Naive thymus-derived CD4-positive, alpha-beta T cell (primary cell): ENCODE data around the gene FTCD. TPM values are rescaled to one million over a fixed set of nuclear protein-coding genes. Genes with fewer than 3 reads are reported as not detected.

Source experiments
- ATAC-seq: fragments of 150-1000 bp; cut with Tn5 transposase; 2 replicates; pipeline ENCODE4 v1.10.0; 2021; ENCODE audit warnings: mild to moderate bottlenecking, moderate library complexity
- CTCF ChIA-PET: fragments of 350-600 bp; sonication (Branson Sonifier 250); formaldehyde crosslinking; loops from one replicate; lab custom pipeline; 2021; ENCODE audit warnings: antibody characterized with exemption; lab: Charles Lee
- POLR2A ChIA-PET: fragments of 350-600 bp; sonication (Branson Sonifier 250); formaldehyde crosslinking; loops from one replicate; lab custom pipeline; 2021; ENCODE audit warnings: antibody characterized with exemption, inconsistent platforms; lab: Charles Lee
- DNase-seq, 9 donors: peaks; one replicate each; pipeline versions ENCODE4 v3.0.0 to v3.0.0-alpha.2; 2020 to 2022; ENCODE audit warnings: mixed read lengths in 1 of 9
- H3K27ac ChIP-seq: one replicate; pipeline ENCODE4 v1.7.0; 2013; ENCODE audit warnings: mild to moderate bottlenecking, low read depth, low read length, moderate library complexity
- H3K27me3 ChIP-seq, 2 donors: one replicate each; pipeline ENCODE4 v1.7.0; 2013; ENCODE audit warnings: low read length in 2 of 2, mild to moderate bottlenecking in 2 of 2, moderate library complexity in 2 of 2; ENCODE audit not compliant: control insufficient read depth in 2 of 2, insufficient read depth in 2 of 2
- H3K36me3 ChIP-seq, 3 experiments: 1 replicate in 2 of 3; 2 replicates in 1 of 3; pipeline ENCODE4 v1.7.0; 2013; ENCODE audit warnings: low read length in 3 of 3, mild to moderate bottlenecking in 3 of 3, moderate library complexity in 1 of 3; ENCODE audit not compliant: insufficient read depth in 3 of 3, control insufficient read depth in 2 of 3
- H3K4me1 ChIP-seq, 2 donors: one replicate each; pipeline ENCODE4 v1.7.0; 2013; ENCODE audit warnings: low read length in 2 of 2, mild to moderate bottlenecking in 2 of 2, moderate library complexity in 1 of 2; ENCODE audit not compliant: control insufficient read depth in 2 of 2, insufficient read depth in 2 of 2
- H3K4me3 ChIP-seq: 2 replicates; pipeline ENCODE4 v1.7.0; 2013; ENCODE audit warnings: mild to moderate bottlenecking, low read length
- H3K9me3 ChIP-seq, 3 experiments: 1 replicate in 2 of 3; 2 replicates in 1 of 3; pipeline ENCODE4 v1.7.0; 2013; ENCODE audit warnings: low read length in 3 of 3; ENCODE audit not compliant: control insufficient read depth in 2 of 3
- H3K27ac Mint-ChIP-seq, 9 donors: one replicate each; pipeline ENCODE4 v1.8.0; 2020 to 2022; ENCODE audit warnings: mixed read lengths in 9 of 9, mild to moderate bottlenecking in 8 of 9, moderate library complexity in 5 of 9, inconsistent platforms in 2 of 9
- H3K27me3 Mint-ChIP-seq, 5 donors: one replicate each; pipeline ENCODE4 v1.8.0; 2021 to 2022; ENCODE audit warnings: mixed read lengths in 5 of 5, mild to moderate bottlenecking in 1 of 5
- H3K36me3 Mint-ChIP-seq, 5 donors: one replicate each; pipeline ENCODE4 v1.8.0; 2020 to 2022; ENCODE audit warnings: mixed read lengths in 5 of 5, mild to moderate bottlenecking in 3 of 5, inconsistent platforms in 1 of 5
- H3K4me1 Mint-ChIP-seq, 7 donors: one replicate each; pipeline ENCODE4 v1.8.0; 2020 to 2022; ENCODE audit warnings: mixed read lengths in 7 of 7, mild to moderate bottlenecking in 3 of 7, inconsistent platforms in 1 of 7
- H3K4me3 Mint-ChIP-seq, 10 donors: one replicate each; pipeline ENCODE4 v1.8.0; 2020 to 2022; ENCODE audit warnings: mild to moderate bottlenecking in 10 of 10, mixed read lengths in 10 of 10, moderate library complexity in 6 of 10, inconsistent platforms in 2 of 10
- H3K9me3 Mint-ChIP-seq, 11 donors: one replicate each; pipeline ENCODE4 v1.8.0; 2020 to 2022; ENCODE audit warnings: mixed read lengths in 11 of 11, mild to moderate bottlenecking in 4 of 11, inconsistent platforms in 1 of 11, moderate library complexity in 1 of 11
- intact Hi-C, 2 donors: fragments of 100-400 bp; cut with micrococcal nuclease; formaldehyde crosslinking; loops; one replicate each; pipeline ENCODE4 v1.15.1; 2023
- polyA plus RNA-seq, 2 donors: library from polyadenylated mRNA; unstranded; fragments of 300-500 nt; fragmentation: Illumina TruSeq; gene quantifications; one replicate each; pipeline ENCODE4 v1.2.3, GENCODE V29; 2021
- total RNA-seq, 6 experiments: library from RNA in 5 of 6; stranded (reverse) in 5 of 6; gene quantifications; 1 replicate in 5 of 6; 2 replicates in 1 of 6; pipeline ENCODE4 v1.2.3 and lab custom pipeline; 2021 to 2026

FTCD gene
- total and polyA plus RNA-seq, 7 experiments from 2014 or later: 0.29 to 5.7 (median 2.0) TPM; not detected in 2

DNA sequence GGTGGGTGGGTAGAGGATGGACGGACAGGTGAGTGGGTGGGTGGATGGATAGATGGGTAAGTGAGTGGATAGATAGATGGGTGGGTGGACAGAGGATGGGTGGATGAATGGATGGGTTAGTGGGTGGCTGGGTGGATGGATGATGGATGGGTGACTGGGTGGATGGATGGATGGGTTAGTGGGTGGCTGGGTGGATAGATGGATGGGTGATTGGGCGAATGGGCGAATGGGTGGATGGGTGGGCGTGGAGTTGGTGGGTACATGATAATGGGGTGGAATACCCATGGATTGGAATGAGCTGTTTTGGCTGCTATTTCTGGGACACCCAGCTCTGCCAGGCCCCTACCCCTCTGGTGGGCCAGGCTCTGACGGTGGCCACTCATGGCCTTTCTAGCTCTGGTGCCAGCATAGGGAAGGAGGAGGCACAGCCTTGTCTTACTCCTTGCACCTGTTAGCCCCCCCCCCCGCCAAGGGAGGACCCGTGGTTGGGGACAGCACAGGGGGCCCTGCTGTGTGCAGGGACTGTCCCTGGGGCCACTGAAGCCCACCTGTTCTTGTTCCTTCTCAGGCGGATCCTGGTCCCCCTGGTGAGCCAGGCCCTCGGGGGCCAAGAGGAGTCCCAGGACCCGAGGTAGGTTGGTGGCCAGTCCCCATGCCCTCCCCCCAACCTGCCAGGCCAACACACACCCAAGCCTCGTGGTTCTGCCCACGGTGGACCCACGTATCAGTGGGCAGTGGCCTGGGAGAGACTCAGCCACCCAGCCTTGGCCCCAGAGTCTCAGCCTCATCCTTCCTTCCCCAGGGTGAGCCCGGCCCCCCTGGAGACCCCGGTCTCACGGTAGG, 31.1 kb downstream of the FTCD start:
- Mint-ChIP-seq H3K4me1 (peaks cover 0 to 4% (median 0%) of the 10 kb centered on the region in 7 donors), H3K4me3 (no peak overlapping the region), H3K9me3 (peaks cover 0 to 2% (median 0%) of the 10 kb centered on the region in 11 donors), H3K36me3 (peaks cover 0 to 4% (median 0%) of the 10 kb centered on the region in 5 donors), H3K27ac (no peak overlapping the region), H3K27me3 (no peaks in the 10 kb centered on the region)
- no peaks in the 10 kb centered on the region for H3K4me1 ChIP-seq
- CTCF ChIA-PET: no interaction called here
- H3K4me3 ChIP-seq: no peak overlapping the region
- no peaks in the 10 kb centered on the region for H3K27me3 ChIP-seq
- DNase-seq: peak in 3 of 9 donors; percentile 3 to 7 (median 4)
- intact Hi-C loops: no loop called here
- POLR2A ChIA-PET: interaction anchor here (0.5 kb wide), 1 partner anchor 872 kb away, joined by 3 read pairs; no protein-coding TSS in a partner anchor
- no peaks in the 10 kb centered on the region for H3K36me3 ChIP-seq
- ATAC-seq: no peak
- H3K27ac ChIP-seq: no peak overlapping the region
- no peaks in the 10 kb centered on the region for H3K9me3 ChIP-seq

DNA sequence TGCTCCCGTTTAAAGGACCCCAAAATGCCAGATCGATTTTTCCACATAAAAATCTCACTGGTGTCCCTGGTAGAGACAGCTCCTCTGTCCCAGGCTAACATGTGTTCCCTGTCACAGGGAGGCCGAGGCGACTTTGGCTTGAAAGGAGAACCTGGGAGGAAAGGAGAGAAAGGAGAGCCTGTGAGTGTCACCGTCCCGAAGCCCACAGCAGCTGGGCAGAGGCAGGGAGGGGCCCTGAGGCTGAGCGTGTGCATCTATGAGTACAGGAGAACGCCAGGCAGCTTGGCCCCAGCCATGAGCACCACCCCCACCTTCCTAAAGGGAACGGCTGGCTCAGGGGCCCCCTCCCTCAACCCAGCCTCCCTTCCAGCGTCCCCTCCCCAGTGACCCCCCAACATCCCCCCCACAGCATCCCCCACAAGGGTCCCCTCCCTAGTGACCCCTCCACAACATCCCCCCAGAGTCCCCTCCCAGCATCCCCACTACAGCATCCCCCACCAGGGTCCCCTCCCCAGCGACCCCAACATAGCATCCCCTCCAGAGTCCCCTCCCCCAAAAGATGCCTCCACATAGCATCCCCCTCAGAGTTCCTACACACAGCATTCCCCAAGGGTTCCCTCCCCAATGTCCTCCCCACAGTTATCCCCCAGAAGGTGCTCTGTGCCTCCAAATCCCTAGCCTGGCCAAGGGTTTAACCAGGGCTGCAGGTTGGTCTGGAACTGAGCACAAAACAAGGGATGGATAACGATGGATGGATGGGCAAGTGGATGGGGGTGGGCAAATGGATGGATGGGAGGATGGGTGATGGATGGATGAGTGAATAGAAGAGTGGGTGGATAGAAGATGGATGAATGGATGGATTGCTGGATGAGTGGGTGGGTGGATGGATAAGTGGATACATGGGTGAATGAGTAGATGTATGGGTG, 32.4 kb downstream of the FTCD start:
- intact Hi-C loops: no loop called here
- Mint-ChIP-seq H3K4me3 (no peak overlapping the region), H3K27ac (peak overlapping the region in 1 of 9 donors; percentile 8), H3K36me3 (peaks cover 0 to 4% (median 0%) of the 10 kb centered on the region in 5 donors), H3K9me3 (peaks cover 0 to 2% (median 0%) of the 10 kb centered on the region in 11 donors), H3K27me3 (no peaks in the 10 kb centered on the region), H3K4me1 (peaks cover 0 to 2% (median 0%) of the 10 kb centered on the region in 7 donors)
- Histone ChIP-seq H3K4me3 (no peak overlapping the region), H3K36me3 (no peaks in the 10 kb centered on the region), H3K4me1 (no peaks in the 10 kb centered on the region), H3K27ac (no peak overlapping the region), H3K27me3 (no peaks in the 10 kb centered on the region), H3K9me3 (no peaks in the 10 kb centered on the region)
- CTCF ChIA-PET: no interaction called here
- POLR2A ChIA-PET: no interaction called here
- no peak for ATAC-seq
- peak in 3 of 9 donors; percentile 1 to 18 (median 3) for DNase-seq

DNA sequence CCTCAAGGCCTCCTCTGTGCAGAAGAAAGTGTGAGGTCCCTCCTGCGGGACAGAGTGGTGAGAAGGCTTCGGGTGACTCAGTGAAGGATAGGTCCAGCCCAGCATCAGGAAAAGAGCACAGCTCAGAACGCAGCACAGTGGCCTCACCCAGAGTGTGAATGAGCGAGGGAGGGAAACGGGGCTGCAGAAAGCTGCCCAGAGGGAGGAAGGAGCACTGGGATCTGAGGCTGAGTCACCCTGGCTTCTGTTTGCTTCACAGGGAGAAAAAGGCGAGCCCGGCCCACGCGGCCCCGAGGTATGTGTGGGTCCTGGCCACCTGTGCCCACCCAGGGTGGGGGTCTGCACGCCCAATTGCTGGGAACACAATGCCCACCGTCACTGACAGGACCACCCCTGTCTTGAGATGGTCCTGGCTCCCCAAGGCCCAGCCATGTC, 33.1 kb downstream of the FTCD start:
- Mint-ChIP-seq H3K27me3 (no peaks in the 10 kb centered on the region), H3K4me3 (no peak overlapping the region), H3K9me3 (peaks cover 0 to 2% (median 0%) of the 10 kb centered on the region in 11 donors), H3K27ac (no peak overlapping the region), H3K4me1 (peaks cover 0 to 2% (median 0%) of the 10 kb centered on the region in 7 donors), H3K36me3 (peaks cover 0 to 4% (median 0%) of the 10 kb centered on the region in 5 donors)
- Histone ChIP-seq H3K4me3 (no peak overlapping the region), H3K4me1 (no peaks in the 10 kb centered on the region), H3K27me3 (no peaks in the 10 kb centered on the region), H3K9me3 (no peaks in the 10 kb centered on the region), H3K27ac (no peak overlapping the region), H3K36me3 (no peaks in the 10 kb centered on the region)
- ChIA-PET CTCF (no interaction called here), POLR2A (no interaction called here)
- intact Hi-C loops: no loop called here
- ATAC-seq (no peak), DNase-seq (peak in 2 of 9 donors; percentile 1 to 9)

DNA sequence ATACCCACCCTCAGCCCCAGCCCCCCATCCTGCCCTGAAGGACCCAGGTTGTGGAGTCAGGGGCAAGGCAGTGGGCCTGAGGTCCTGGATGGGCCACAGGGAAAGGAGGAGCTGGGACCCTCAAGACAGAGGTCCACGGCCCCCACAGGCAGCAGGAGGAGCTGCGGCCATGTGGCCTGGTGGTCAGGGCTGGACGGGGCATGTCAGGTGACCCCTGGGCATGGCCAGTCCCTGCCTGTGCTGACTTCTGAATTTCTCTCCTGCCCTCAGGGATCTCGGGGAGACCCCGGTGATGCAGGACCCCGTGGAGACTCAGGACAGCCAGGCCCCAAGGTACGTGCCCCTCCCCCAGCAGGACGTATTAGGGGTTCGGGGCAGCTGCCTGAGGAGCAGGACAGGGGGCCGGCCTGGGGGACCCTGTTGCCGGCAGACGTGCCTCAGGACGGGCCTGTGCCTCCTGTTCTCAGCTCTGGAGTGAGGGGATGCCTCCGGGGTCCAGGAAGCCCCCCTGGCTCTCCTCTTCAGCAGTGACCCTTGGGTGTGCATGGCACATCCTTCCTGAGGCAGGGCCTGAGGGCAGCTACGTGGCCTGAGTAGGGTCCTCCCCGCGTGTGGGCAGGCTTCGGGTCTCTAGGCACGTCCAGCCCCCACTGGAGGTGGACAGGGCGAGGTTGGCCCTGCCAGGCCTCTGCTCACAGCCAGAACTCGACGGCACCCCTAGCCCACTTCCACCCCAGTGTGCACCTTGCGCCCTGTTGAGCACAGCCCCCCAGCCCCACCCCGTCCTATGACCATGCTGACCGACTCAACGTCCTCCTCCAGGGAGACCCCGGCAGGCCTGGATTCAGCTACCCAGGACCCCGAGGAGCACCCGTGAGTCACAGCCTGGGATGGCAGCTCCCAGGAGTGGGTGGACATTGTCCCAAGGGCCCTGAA, 33.8 kb downstream of the FTCD start:
- DNase-seq: peak in 3 of 9 donors; percentile 4 to 17 (median 8)
- H3K9me3 ChIP-seq: no peaks in the 10 kb centered on the region
- intact Hi-C loops: no loop called here
- H3K4me3 ChIP-seq: no peak overlapping the region
- peaks cover 0 to 2% (median 0%) of the 10 kb centered on the region in 7 donors for H3K4me1 Mint-ChIP-seq
- H3K27me3 Mint-ChIP-seq: no peaks in the 10 kb centered on the region
- no peak overlapping the region for H3K27ac Mint-ChIP-seq
- ChIA-PET CTCF (no interaction called here), POLR2A (no interaction called here)
- ATAC-seq: no peak
- H3K9me3 Mint-ChIP-seq: peaks cover 0 to 4% (median 0%) of the 10 kb centered on the region in 11 donors
- H3K4me3 Mint-ChIP-seq: no peak overlapping the region
- peaks cover 0 to 8% (median 0%) of the 10 kb centered on the region in 5 donors for H3K36me3 Mint-ChIP-seq
- H3K27me3 ChIP-seq: no peaks in the 10 kb centered on the region
- no peak overlapping the region for H3K27ac ChIP-seq
- H3K4me1 ChIP-seq: no peaks in the 10 kb centered on the region
- peaks cover 0 to 5% (median 0%) of the 10 kb centered on the region in 3 experiments for H3K36me3 ChIP-seq

DNA sequence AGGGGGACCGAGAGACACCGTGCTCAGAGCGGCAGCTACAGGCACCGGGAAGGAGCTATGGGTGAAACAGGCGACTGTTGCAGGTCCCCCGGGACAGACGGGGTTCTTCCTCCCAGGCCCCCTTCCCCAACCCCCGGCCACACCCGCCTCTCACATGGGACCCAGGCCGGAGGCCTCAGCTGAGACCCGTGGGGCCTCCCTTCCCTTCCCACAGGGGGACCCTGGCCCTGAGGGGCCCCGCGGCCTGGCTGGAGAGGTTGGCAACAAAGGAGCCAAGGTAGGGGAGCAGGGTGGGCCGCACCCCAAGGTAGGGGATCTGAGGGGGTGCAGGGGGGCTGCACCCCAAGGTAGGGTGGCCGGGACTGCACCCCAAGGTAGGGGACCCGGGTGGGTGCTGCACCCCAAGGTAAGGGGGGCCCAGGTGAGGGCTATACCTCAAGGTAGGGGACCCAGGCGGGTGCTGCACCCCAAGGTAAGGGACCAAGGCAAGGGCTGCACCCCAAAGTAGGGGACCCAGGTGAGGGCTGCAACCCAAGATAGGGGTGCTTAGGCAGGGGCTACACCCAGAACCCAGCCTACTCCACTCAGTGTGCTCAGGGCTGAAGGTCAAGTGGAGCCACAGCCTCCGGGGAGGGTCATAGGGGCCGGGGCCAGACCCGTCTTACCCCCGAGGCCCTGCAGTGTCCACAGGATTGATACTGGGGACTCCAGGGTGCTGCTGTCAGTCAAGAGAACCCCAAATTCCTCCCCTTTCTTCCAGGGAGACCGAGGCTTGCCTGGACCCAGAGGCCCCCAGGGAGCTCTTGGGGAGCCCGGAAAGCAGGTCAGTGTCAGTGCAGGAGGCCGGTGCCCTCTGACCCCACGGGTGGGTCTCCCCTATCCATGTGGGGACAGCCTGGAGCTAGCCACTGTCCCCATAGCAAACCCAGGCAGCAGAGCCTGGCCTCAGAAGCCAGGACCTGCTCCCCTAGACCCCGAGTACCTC, 34.8 kb downstream of the FTCD start:
- no peak overlapping the region for H3K4me3 Mint-ChIP-seq
- H3K36me3 ChIP-seq: peaks cover 0 to 9% (median 0%) of the 10 kb centered on the region in 3 experiments
- no peak overlapping the region for H3K27ac ChIP-seq
- DNase-seq (peak in 3 of 9 donors; percentile 4 to 8 (median 8)), ATAC-seq (no peak)
- no peak overlapping the region for H3K4me3 ChIP-seq
- peaks cover 0 to 8% (median 0%) of the 10 kb centered on the region in 5 donors for H3K36me3 Mint-ChIP-seq
- H3K9me3 Mint-ChIP-seq: peaks cover 0 to 4% (median 0%) of the 10 kb centered on the region in 11 donors
- ChIA-PET POLR2A (no interaction called here), CTCF (no interaction called here)
- H3K27ac Mint-ChIP-seq: no peak overlapping the region
- no peaks in the 10 kb centered on the region for H3K27me3 Mint-ChIP-seq
- no peaks in the 10 kb centered on the region for H3K4me1 ChIP-seq
- intact Hi-C loops: no loop called here
- peaks cover 0 to 2% (median 0%) of the 10 kb centered on the region in 7 donors for H3K4me1 Mint-ChIP-seq
- H3K9me3 ChIP-seq: no peaks in the 10 kb centered on the region
- H3K27me3 ChIP-seq: no peaks in the 10 kb centered on the region
